CD4-positive, alpha-beta T cell (primary cell): Measurements from ENCODE around the gene CHD3. TPM values are rescaled to one million over a fixed set of nuclear protein-coding genes. Genes with fewer than 3 reads are reported as not detected.

Experiments
- ATAC-seq: fragments of 200-7000 bp; cut with Tn5 transposase; one replicate; pipeline ENCODE4 v1.10.0; 2022; ENCODE audit warnings: mild to moderate bottlenecking; ENCODE audit not compliant: poor library complexity
- CTCF ChIA-PET: fragments of 350-600 bp; sonication (Branson Sonifier 250); formaldehyde crosslinking; loops from one replicate; lab custom pipeline; 2021; ENCODE audit warnings: antibody characterized with exemption, inconsistent platforms; lab: Charles Lee
- POLR2A ChIA-PET: fragments of 350-600 bp; sonication (Branson Sonifier 250); formaldehyde crosslinking; loops from one replicate; lab custom pipeline; 2021; ENCODE audit warnings: antibody characterized with exemption, inconsistent platforms; lab: Charles Lee
- DNase-seq, 14 experiments: peaks; one replicate each; pipeline ENCODE4 v3.0.0-alpha.2; 2013 to 2020; ENCODE audit warnings: mixed read lengths in 2 of 14
- H3K27ac ChIP-seq, 2 donors: one replicate each; pipeline versions ENCODE4 v1.5.1 to v1.7.0; 2013; ENCODE audit warnings: low read length in 2 of 2, low read depth in 1 of 2, mild to moderate bottlenecking in 1 of 2
- H3K27me3 ChIP-seq, 2 experiments: 1 replicate in 1 of 2; 2 replicates in 1 of 2; pipeline versions ENCODE4 v1.6.1 to v1.7.0; 2013; ENCODE audit warnings: low read length in 2 of 2, control low read depth in 1 of 2, mild to moderate bottlenecking in 1 of 2, moderate library complexity in 1 of 2; ENCODE audit not compliant: insufficient read depth in 2 of 2, control insufficient read depth in 1 of 2
- H3K36me3 ChIP-seq: one replicate; pipeline ENCODE4 v1.6.1; 2013; ENCODE audit warnings: low read length, control low read depth; ENCODE audit not compliant: insufficient read depth
- H3K4me1 ChIP-seq: one replicate; pipeline ENCODE4 v1.6.1; 2013; ENCODE audit warnings: low read length, control low read depth; ENCODE audit not compliant: insufficient read depth
- H3K4me3 ChIP-seq: one replicate; pipeline ENCODE4 v1.5.1; 2013; ENCODE audit warnings: mild to moderate bottlenecking, low read length, moderate library complexity
- H3K9me3 ChIP-seq, 2 experiments: 1 replicate in 1 of 2; 2 replicates in 1 of 2; pipeline versions ENCODE4 v1.6.1 to v1.7.0; 2013; ENCODE audit warnings: low read length in 2 of 2, mild to moderate bottlenecking in 2 of 2, control low read depth in 1 of 2, moderate library complexity in 1 of 2; ENCODE audit not compliant: control insufficient read depth in 1 of 2, insufficient read depth in 1 of 2
- H3K27ac Mint-ChIP-seq: one replicate; pipeline ENCODE4 v1.8.0; 2020; ENCODE audit warnings: mixed read lengths
- H3K27me3 Mint-ChIP-seq: one replicate; pipeline ENCODE4 v1.8.0; 2021; ENCODE audit warnings: mixed read lengths
- H3K36me3 Mint-ChIP-seq: one replicate; pipeline ENCODE4 v1.8.0; 2021; ENCODE audit warnings: low read depth, mixed read lengths
- H3K4me1 Mint-ChIP-seq: one replicate; pipeline ENCODE4 v1.8.0; 2021; ENCODE audit warnings: low read depth, mixed read lengths
- H3K4me3 Mint-ChIP-seq: one replicate; pipeline ENCODE4 v1.8.0; 2020; ENCODE audit warnings: mild to moderate bottlenecking, mixed read lengths
- H3K9me3 Mint-ChIP-seq: one replicate; pipeline ENCODE4 v1.8.0; 2020; ENCODE audit warnings: mixed read lengths
- CTCF ChIP-seq: fragments of 200-600 bp; IDR thresholded peaks from one replicate; pipeline ENCODE4 v1.8.0; 2022; ENCODE audit warnings: antibody characterized with exemption, mild to moderate bottlenecking
- intact Hi-C, 2 experiments: fragments of 100-400 bp; cut with DNase I in 1 of 2; cut with micrococcal nuclease in 1 of 2; formaldehyde crosslinking; loops; one replicate each; pipeline versions ENCODE4 v1.15.1 to v1.9.0; 2023 to 2025; cut with DNase I, micrococcal nuclease
- total RNA-seq, 174 experiments: library from RNA in 2 of 174; stranded (reverse) in 2 of 174; gene quantifications; one replicate each; pipeline ENCODE4 v1.2.3 and lab custom pipeline; 2021 to 2026

The CHD3 gene
- total RNA-seq, 2 experiments from 2014 or later, result 263 to 297 TPM

- ChIA-PET POLR2A (interaction anchor here (0.7 kb wide), 1 partner anchor 27 kb away, joined by 3 read pairs; the partner anchor contains the start of gene RNF227), CTCF (interaction anchor here (0.6 kb wide), 1 partner anchor 27 kb away, joined by 3 read pairs; no protein-coding TSS in a partner anchor)
- peak; percentile 12 for TF ChIP-seq CTCF
- Mint-ChIP-seq H3K27ac (no peak overlapping the region), H3K36me3 (peaks cover 15% of the 10 kb centered on the region), H3K4me1 (peaks cover 6% of the 10 kb centered on the region), H3K9me3 (no peaks in the 10 kb centered on the region), H3K4me3 (no peak overlapping the region), H3K27me3 (no peaks in the 10 kb centered on the region)
- Histone ChIP-seq H3K4me1 (peaks cover 43% of the 10 kb centered on the region), H3K27me3 (no peaks in the 10 kb centered on the region), H3K27ac (peak overlapping the region; percentile 54 to 75), H3K4me3 (no peak overlapping the region), H3K36me3 (peaks cover 48% of the 10 kb centered on the region), H3K9me3 (no peaks in the 10 kb centered on the region)
- peak in 10 of 14 experiments; percentile 13 to 73 (median 41) for DNase-seq
- no peak for ATAC-seq
- intact Hi-C loops, result loop anchor here (2.0 to 5.0 kb wide), 3 partner anchors 23 to 43 kb away; partner anchors contain the start of genes CNTROB (in 1 of the 2) and TRAPPC1 (in 1 of the 2)
Observed at GRCh38 chr17:7889166-7889955, 772 bp downstream of the CHD3 start.

- Mint-ChIP-seq H3K9me3 (no peaks in the 10 kb centered on the region), H3K4me3 (no peak overlapping the region), H3K27ac (no peak overlapping the region), H3K36me3 (peaks cover 54% of the 10 kb centered on the region), H3K27me3 (no peaks in the 10 kb centered on the region), H3K4me1 (peaks cover 12% of the 10 kb centered on the region)
- DNase-seq (no peak), ATAC-seq (no peak)
- Histone ChIP-seq H3K4me1 (peaks cover 20% of the 10 kb centered on the region), H3K9me3 (no peaks in the 10 kb centered on the region), H3K27ac (no peak overlapping the region), H3K4me3 (no peak overlapping the region), H3K36me3 (peaks cover 85% of the 10 kb centered on the region), H3K27me3 (no peaks in the 10 kb centered on the region)
- ChIA-PET POLR2A (interaction anchor here (1.4 kb wide), 1 partner anchor 97 kb away, joined by 3 read pairs; no protein-coding TSS in a partner anchor), CTCF (no interaction called here)
- TF ChIP-seq CTCF, result no peak
- intact Hi-C loops, result loop anchor here in 1 of 2 experiments (5.0 kb wide), 1 partner anchor 71 kb away; no protein-coding TSS in a partner anchor
Observed at GRCh38 chr17:7893187-7893880, 4.7 kb downstream of the CHD3 start.

GRCh38 chr17:7894226-7894625 is 5.6 kb downstream of the CHD3 start:
- CTCF ChIA-PET, result no interaction called here

More at GRCh38 chr17:7894226-7894625, 5.6 kb downstream of the CHD3 start:
- Histone ChIP-seq H3K9me3 (no peaks in the 10 kb centered on the region), H3K4me1 (peaks cover 11% of the 10 kb centered on the region), H3K27ac (no peak overlapping the region), H3K36me3 (peaks cover 94% of the 10 kb centered on the region), H3K27me3 (no peaks in the 10 kb centered on the region), H3K4me3 (no peak overlapping the region)
- no peak overlapping the region for H3K27ac Mint-ChIP-seq
- H3K4me1 Mint-ChIP-seq, result peaks cover 12% of the 10 kb centered on the region
- H3K27me3 Mint-ChIP-seq, result no peaks in the 10 kb centered on the region
- peaks cover 63% of the 10 kb centered on the region for H3K36me3 Mint-ChIP-seq
- no peak for ATAC-seq
- intact Hi-C loops, result loop anchor here in 1 of 2 experiments (5.0 kb wide), 1 partner anchor 72 kb away; no protein-coding TSS in a partner anchor
- H3K4me3 Mint-ChIP-seq, result no peak overlapping the region
- DNase-seq, result no peak
- H3K9me3 Mint-ChIP-seq, result no peaks in the 10 kb centered on the region
- TF ChIP-seq CTCF, result no peak
- POLR2A ChIA-PET, result interaction anchor here (1.4 kb wide), 1 partner anchor 96 kb away, joined by 3 read pairs; no protein-coding TSS in a partner anchor
